RWPE2 (cell line): ENCODE measurements around the gene LAMA3.

ENCODE experiments used
- ATAC-seq: fragments of 200-7000 bp; cut with Tn5 transposase; 3 replicates; pipeline ENCODE4 v1.9.1; 2021; ENCODE audit warnings: low read depth
- DNase-seq: peaks from one replicate; pipeline ENCODE4 v3.0.0-alpha.2; 2020; ENCODE audit warnings: low spot score
- H3K27ac ChIP-seq: fragments of 450-650 bp; 2 replicates; pipeline ENCODE4 v1.5.1; 2017; ENCODE audit warnings: mild to moderate bottlenecking; ENCODE audit not compliant: poor library complexity, severe bottlenecking
- H3K27me3 ChIP-seq: fragments of 250-450 bp; sonication (Bioruptor Pico); 2 replicates; pipeline ENCODE4 v1.5.1; 2021; ENCODE audit warnings: mild to moderate bottlenecking, moderate library complexity; ENCODE audit not compliant: insufficient read depth, poor library complexity, severe bottlenecking
- H3K36me3 ChIP-seq: fragments of 250-450 bp; sonication (Bioruptor Pico); 2 replicates; pipeline ENCODE4 v1.5.1; 2020; ENCODE audit warnings: low read depth, mild to moderate bottlenecking, moderate library complexity
- H3K4me1 ChIP-seq: fragments of 250-450 bp; sonication (Bioruptor Pico); 2 replicates; pipeline ENCODE4 v1.5.1; 2021; ENCODE audit warnings: mild to moderate bottlenecking, moderate library complexity; ENCODE audit not compliant: insufficient read depth, poor library complexity, severe bottlenecking
- H3K4me3 ChIP-seq: fragments of 250-450 bp; sonication (Bioruptor Pico); 2 replicates; pipeline ENCODE4 v1.5.1; 2021; ENCODE audit warnings: mild to moderate bottlenecking, moderate library complexity; ENCODE audit not compliant: severe bottlenecking
- H3K9me3 ChIP-seq: fragments of 250-450 bp; sonication (Bioruptor Pico); 2 replicates; pipeline ENCODE4 v1.5.1; 2021; ENCODE audit warnings: mild to moderate bottlenecking, moderate library complexity; ENCODE audit not compliant: severe bottlenecking
- CTCF ChIP-seq: fragments of 450-650 bp; IDR thresholded peaks from one replicate; pipeline ENCODE4 v1.5.1; 2017; ENCODE audit warnings: mild to moderate bottlenecking, moderate library complexity; ENCODE audit not compliant: poor library complexity, severe bottlenecking

The LAMA3 gene

GRCh38 chr18:23918395-23919032, 229.3 kb downstream of the LAMA3 start:
- H3K27ac ChIP-seq, result no peak overlapping the region
- ATAC-seq (peak; percentile 54), DNase-seq (no peak)
- H3K4me3 ChIP-seq, result no peak overlapping the region
- TF ChIP-seq CTCF, result peak; percentile 89
- H3K9me3 ChIP-seq, result no peaks in the 10 kb centered on the region
- peaks cover 98% of the 10 kb centered on the region for H3K36me3 ChIP-seq
- no peaks in the 10 kb centered on the region for H3K4me1 ChIP-seq
- H3K27me3 ChIP-seq, result no peaks in the 10 kb centered on the region

GRCh38 chr18:23920054-23920453, 230.8 kb downstream of the LAMA3 start:
- ATAC-seq (peak; percentile 8; the same call in 1 of the 3 replicates), DNase-seq (no peak)
- H3K27ac ChIP-seq, result no peak overlapping the region
- peaks cover 97% of the 10 kb centered on the region for H3K36me3 ChIP-seq
- no peak for TF ChIP-seq CTCF
- H3K4me3 ChIP-seq, result no peak overlapping the region
- no peaks in the 10 kb centered on the region for H3K27me3 ChIP-seq
- H3K9me3 ChIP-seq, result no peaks in the 10 kb centered on the region
- H3K4me1 ChIP-seq, result no peaks in the 10 kb centered on the region

GRCh38 chr18:23921716-23922285, 232.5 kb downstream of the LAMA3 start:
- TF ChIP-seq CTCF, result no peak
- Histone ChIP-seq H3K27me3 (no peaks in the 10 kb centered on the region), H3K4me1 (no peaks in the 10 kb centered on the region), H3K9me3 (no peaks in the 10 kb centered on the region), H3K27ac (no peak overlapping the region), H3K36me3 (peaks cover 98% of the 10 kb centered on the region), H3K4me3 (no peak overlapping the region)
- no peak for DNase-seq
- ATAC-seq, result no peak

- no peak for DNase-seq
- ATAC-seq, result no peak
- Histone ChIP-seq H3K27me3 (no peaks in the 10 kb centered on the region), H3K9me3 (no peaks in the 10 kb centered on the region), H3K36me3 (peaks cover 98% of the 10 kb centered on the region), H3K4me3 (no peak overlapping the region), H3K27ac (no peak overlapping the region), H3K4me1 (no peaks in the 10 kb centered on the region)
- no peak for TF ChIP-seq CTCF
Observed at GRCh38 chr18:23922939-23923338, 233.7 kb downstream of the LAMA3 start.

- no peaks in the 10 kb centered on the region for H3K27me3 ChIP-seq
- no peaks in the 10 kb centered on the region for H3K9me3 ChIP-seq
- H3K36me3 ChIP-seq, result peaks cover 98% of the 10 kb centered on the region
- no peak for TF ChIP-seq CTCF
- H3K4me1 ChIP-seq, result no peaks in the 10 kb centered on the region
- no peak overlapping the region for H3K4me3 ChIP-seq
- no peak overlapping the region for H3K27ac ChIP-seq
- peak; percentile 19; the same call in 2 of the 3 replicates for ATAC-seq
- no peak for DNase-seq
Observed at GRCh38 chr18:23924813-23925212, 235.6 kb downstream of the LAMA3 start.
